ENCODE data around the gene SPOCK3.
A peak's percentile ranks its signal among the peaks of the same experiment; 100 is the strongest.
"Not testable (repeated sequence)": the region's sequence is repeated elsewhere in the genome, so short reads cannot be mapped to it uniquely, and the experiment has no call there.

Gene SPOCK3

GRCh38 chr4:167234316-167234881, at the start of gene SPOCK3:
Gene SPOCK3 (minus strand): TSS chr4:167234494.
- DNase-seq (ENCODE audit: low spot score), result peak; percentile 7

GRCh38 chr4:167282171-167282864, 48.0 kb upstream of the SPOCK3 start:
- DNase-seq (ENCODE audit: low spot score), result no peak

- not testable (repeated sequence) for DNase-seq (ENCODE audit: low spot score)
Measured at GRCh38 chr4:167281545-167281944, 47.3 kb upstream of the SPOCK3 start.

GRCh38 chr4:167274351-167274750, 40.1 kb upstream of the SPOCK3 start:
- DNase-seq (ENCODE audit: low spot score), result no peak

GRCh38 chr4:167265231-167265630, 30.9 kb upstream of the SPOCK3 start:
- no peak for DNase-seq (ENCODE audit: low spot score)

GRCh38 chr4:167248271-167248670, 14.0 kb upstream of the SPOCK3 start:
- no peak for DNase-seq (ENCODE audit: low spot score)

GRCh38 chr4:167239627-167240026, 5.3 kb upstream of the SPOCK3 start:
- DNase-seq (ENCODE audit: low spot score), result no peak

- no peak for DNase-seq (ENCODE audit: low spot score)
Measured at GRCh38 chr4:167238226-167238625, 3.9 kb upstream of the SPOCK3 start.

- no peak for DNase-seq (ENCODE audit: low spot score)
Measured at GRCh38 chr4:167233685-167234315, 494 bp downstream of the SPOCK3 start.

GRCh38 chr4:167232805-167233684, 1.2 kb downstream of the SPOCK3 start:
- DNase-seq (ENCODE audit: low spot score), result no peak

- DNase-seq (ENCODE audit: low spot score), result no peak
Measured at GRCh38 chr4:167230744-167231143, 3.5 kb downstream of the SPOCK3 start.

GRCh38 chr4:167222099-167222498, 12.2 kb downstream of the SPOCK3 start:
- DNase-seq (ENCODE audit: low spot score), result no peak

GRCh38 chr4:167221084-167221483, 13.2 kb downstream of the SPOCK3 start:
- DNase-seq (ENCODE audit: low spot score), result no peak

GRCh38 chr4:167218022-167218608, 16.2 kb downstream of the SPOCK3 start:
- no peak for DNase-seq (ENCODE audit: low spot score)

GRCh38 chr4:167216783-167217182, 17.5 kb downstream of the SPOCK3 start:
- DNase-seq (ENCODE audit: low spot score), result no peak

GRCh38 chr4:167210166-167210565, 24.1 kb downstream of the SPOCK3 start:
- no peak for DNase-seq (ENCODE audit: low spot score)

GRCh38 chr4:167196344-167197012, 37.8 kb downstream of the SPOCK3 start:
- DNase-seq (ENCODE audit: low spot score), result no peak

GRCh38 chr4:167190379-167190778, 43.9 kb downstream of the SPOCK3 start:
- DNase-seq (ENCODE audit: low spot score), result no peak

- no peak for DNase-seq (ENCODE audit: low spot score)
Measured at GRCh38 chr4:167185465-167185864, 48.8 kb downstream of the SPOCK3 start.

- no peak for DNase-seq (ENCODE audit: low spot score)
Measured at GRCh38 chr4:167183036-167183435, 51.3 kb downstream of the SPOCK3 start.

GRCh38 chr4:167177925-167178324, 56.4 kb downstream of the SPOCK3 start:
- no peak for DNase-seq (ENCODE audit: low spot score)
